Endothelial cell of umbilical vein (primary cell): ENCODE data around the gene RIMKLB. TPM values are rescaled to one million over a fixed set of nuclear protein-coding genes. Genes with fewer than 3 reads are reported as not detected.

Source experiments
- BruUV-seq: library from RNA; stranded (reverse); fragments of 400-500 nt; replicated peaks from 2 replicates; lab custom pipeline; 2021; lab: Mats Ljungman, UMichigan
- CTCF ChIA-PET: fragments of 300-600, 350-600 bp; sonication (Branson Sonifier 250); formaldehyde crosslinking; loops from one replicate; lab custom pipeline; 2021; ENCODE audit warnings: antibody characterized with exemption, inconsistent platforms; lab: Charles Lee
- POLR2A ChIA-PET: fragments of 300-600, 350-600 bp; sonication (Branson Sonifier 250); formaldehyde crosslinking; loops from one replicate; lab custom pipeline; 2021; ENCODE audit warnings: antibody characterized with exemption, inconsistent platforms; lab: Charles Lee
- DNase-seq: peaks from one replicate; pipeline ENCODE4 v3.0.0-alpha.2; 2011; ENCODE audit warnings: low read depth, low spot score
- FAIRE-seq: peaks from 2 replicates; lab custom pipeline; 2011; peaks lifted over from hg19 to GRCh38; lab: Jason Lieb, UNC
- H2AFZ ChIP-seq: 2 replicates; pipeline ENCODE4 v1.6.0; 2012; ENCODE audit warnings: low read depth, low read length, control low read depth, inconsistent platforms
- H3K27ac ChIP-seq: 2 replicates; pipeline ENCODE4 v1.5.1; 2011; ENCODE audit warnings: low read depth, mild to moderate bottlenecking, control low read depth, low read length, moderate library complexity; ENCODE audit not compliant: insufficient read depth
- H3K27me3 ChIP-seq, 2 experiments: 2 replicates each; pipeline versions ENCODE4 v1.6.0 to v1.6.1; 2011; ENCODE audit warnings: low read length in 2 of 2, mixed read lengths in 1 of 2; ENCODE audit not compliant: control insufficient read depth in 2 of 2, insufficient read depth in 2 of 2
- H3K36me3 ChIP-seq, 2 experiments: 2 replicates in 1 of 2; 3 replicates in 1 of 2; pipeline ENCODE4 v1.5.1; 2011; ENCODE audit warnings: low read length in 2 of 2, mild to moderate bottlenecking in 1 of 2, moderate library complexity in 1 of 2; ENCODE audit not compliant: control insufficient read depth in 2 of 2, insufficient read depth in 2 of 2; ENCODE audit errors: extremely low read depth in 1 of 2
- H3K4me1 ChIP-seq: 3 replicates; pipeline ENCODE4 v1.5.1; 2011; ENCODE audit warnings: mild to moderate bottlenecking, low read length; ENCODE audit not compliant: control insufficient read depth, insufficient read depth; ENCODE audit errors: extremely low read depth
- H3K4me2 ChIP-seq: 2 replicates; pipeline ENCODE4 v1.6.1; 2011; ENCODE audit warnings: low read length, control low read depth, mixed read lengths; ENCODE audit not compliant: insufficient read depth
- H3K4me3 ChIP-seq, 3 experiments: fragments of 200-600 bp in 1 of 3; sonication (generic), shearing (Covaris generic) in 1 of 3; replicated peaks in 1 of 3; 2 replicates each; pipeline ENCODE4 v1.5.1; 2011 to 2016; ENCODE audit warnings: control low read depth in 3 of 3, low read length in 3 of 3, mild to moderate bottlenecking in 2 of 3, inconsistent platforms in 1 of 3, low read depth in 1 of 3, moderate library complexity in 1 of 3; ENCODE audit not compliant: insufficient read depth in 1 of 3
- H3K79me2 ChIP-seq: 2 replicates; pipeline ENCODE4 v1.6.0; 2012; ENCODE audit warnings: low read length, inconsistent platforms; ENCODE audit not compliant: control insufficient read depth, insufficient read depth
- H3K9ac ChIP-seq: replicated peaks from 2 replicates; pipeline ENCODE3; 2011; ENCODE audit warnings: low read length, control low read depth; ENCODE audit not compliant: insufficient read depth; ENCODE audit errors: extremely low read depth
- H3K9me1 ChIP-seq: replicated peaks from 3 replicates; pipeline ENCODE4 v1.6.0; 2011; ENCODE audit warnings: mild to moderate bottlenecking, low read length; ENCODE audit not compliant: control insufficient read depth, insufficient read depth; ENCODE audit errors: extremely low read depth
- H3K9me3 ChIP-seq: replicated peaks from 2 replicates; pipeline ENCODE4 v1.5.1; 2012; ENCODE audit warnings: low read length, inconsistent platforms; ENCODE audit not compliant: control insufficient read depth, insufficient read depth
- H4K20me1 ChIP-seq: replicated peaks from 2 replicates; pipeline ENCODE3; 2011; ENCODE audit warnings: mild to moderate bottlenecking, low read length; ENCODE audit not compliant: control insufficient read depth, insufficient read depth; ENCODE audit errors: extremely low read depth
- CTCF ChIP-seq, 2 donors: IDR thresholded peaks; 1 replicate in 1 of 2; 2 replicates in 1 of 2; pipeline ENCODE4 v1.5.1; 2011; ENCODE audit warnings: low read length in 2 of 2, mild to moderate bottlenecking in 2 of 2, moderate library complexity in 2 of 2, control low read depth in 1 of 2, inconsistent platforms in 1 of 2, low read depth in 1 of 2; ENCODE audit not compliant: insufficient read depth in 1 of 2; ENCODE audit errors: extremely low read depth in 1 of 2
- EZH2 ChIP-seq: IDR thresholded peaks from 2 replicates; pipeline ENCODE4 v1.6.1; 2012; ENCODE audit warnings: borderline replicate concordance, low read depth, mild to moderate bottlenecking, moderate library complexity, low read length, inconsistent platforms; ENCODE audit not compliant: severe bottlenecking
- FOS ChIP-seq: IDR thresholded peaks from 2 replicates; pipeline ENCODE4 v1.6.1; 2011; ENCODE audit warnings: mild to moderate bottlenecking, low read length, moderate library complexity, borderline replicate concordance; ENCODE audit not compliant: insufficient read depth
- GATA2 ChIP-seq: IDR thresholded peaks from 2 replicates; pipeline ENCODE4 v1.7.0; 2011; ENCODE audit warnings: low read depth, mild to moderate bottlenecking, moderate library complexity, mixed read lengths, low read length; ENCODE audit not compliant: insufficient read length, insufficient read depth
- JUN ChIP-seq: IDR thresholded peaks from 2 replicates; pipeline ENCODE4 v1.6.1; 2011; ENCODE audit warnings: borderline replicate concordance, low read depth; ENCODE audit not compliant: insufficient read length, insufficient read depth
- MYC ChIP-seq: IDR thresholded peaks from one replicate; pipeline ENCODE4 v1.6.1; 2011; ENCODE audit warnings: mild to moderate bottlenecking, low read depth, low read length
- POLR2A ChIP-seq: IDR thresholded peaks from 2 replicates; pipeline ENCODE4 v1.6.1; 2012; ENCODE audit warnings: low read depth, mild to moderate bottlenecking, control low read depth, low read length
- POLR2AphosphoS5 ChIP-seq: IDR thresholded peaks from 2 replicates; pipeline ENCODE4 v1.6.1; 2012; ENCODE audit warnings: low read depth, mild to moderate bottlenecking, control low read depth, low read length, moderate library complexity; ENCODE audit not compliant: insufficient read depth
- dilution Hi-C: fragments of 300-500 bp; cut with MboI; formaldehyde crosslinking; loops from one replicate; pipeline ENCODE4 v1.15.0; 2019; ENCODE audit warnings: low sequenced_read_pairs; ENCODE audit not compliant: extremely low pct_ligation_motif_present
- intact Hi-C: fragments of 100-400 bp; cut with micrococcal nuclease; formaldehyde crosslinking; loops from one replicate; pipeline ENCODE4 v1.10.0; 2022
- polyA plus RNA-seq, 4 experiments: library from polyadenylated mRNA; depleted of rRNA in 3 of 4; stranded (reverse) in 3 of 4; unstranded in 1 of 4; fragments of >200 nt; gene quantifications; 2 replicates each; pipeline versions ENCODE4 v1.2.1 to v1.2.3, GENCODE V29; 2011 to 2012; ENCODE audit warnings: missing spikeins in 1 of 4
- total RNA-seq: library from RNA; stranded (reverse); gene quantifications from 2 replicates; pipeline ENCODE4 v1.2.3, GENCODE V29; 2021
- TF ChIP-seq, protein P1 (sequence below): IDR thresholded peaks from 2 replicates; pipeline ENCODE4 v1.6.1; 2011; ENCODE audit not compliant: insufficient read depth, insufficient read length

The RIMKLB gene
- total and polyA plus RNA-seq, 2 donors (not counting 3 experiments of a cell fraction or from before 2014, with no cell fraction given): 35.5 to 64.3 TPM

DNA sequence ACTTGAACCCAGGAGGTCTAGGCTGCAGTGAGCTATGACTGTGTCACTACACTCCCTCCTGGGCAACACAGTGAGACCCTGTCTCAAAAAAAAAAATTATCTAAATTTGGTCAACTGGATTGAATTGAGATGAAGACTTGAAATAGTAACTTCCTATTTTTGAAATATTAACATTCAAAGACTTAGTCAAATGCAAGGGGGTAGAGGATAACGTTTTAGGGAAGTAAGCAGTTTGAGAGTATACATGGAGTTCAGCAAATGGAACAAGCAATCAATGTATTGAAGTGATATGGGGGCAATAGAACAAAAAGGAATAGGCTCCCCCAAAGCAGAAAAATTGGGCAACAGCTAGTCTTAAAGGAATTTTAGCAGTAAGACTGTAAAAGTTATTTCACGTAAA, 30.5 kb upstream of the RIMKLB start:
- ChIA-PET CTCF (interaction anchor here (0.9 to 3.0 kb wide), 3 partner anchors 10 to 223 kb away, joined by 4 to 6 read pairs (median 4); no protein-coding TSS in a partner anchor), POLR2A (no interaction called here)
- dilution Hi-C loops (no loop called here), intact Hi-C loops (no loop called here)
- H3K4me1 ChIP-seq: no peaks in the 10 kb centered on the region
- no peak for DNase-seq
- H3K27me3 ChIP-seq: peaks cover 2 to 9% of the 10 kb centered on the region in 2 experiments
- no peak for TF ChIP-seq POLR2AphosphoS5
- no peak for TF ChIP-seq GATA2
- TF ChIP-seq CTCF (IDR thresholded peaks at IDR 0.05; ENCODE audit: extremely low read depth in 1 of 2, insufficient read depth in 1 of 2, low read depth in 1 of 2, low read length in 2 of 2): no peak
- no peak for TF ChIP-seq POLR2A
- TF ChIP-seq EZH2: no peak
- H2AFZ ChIP-seq: no peak overlapping the region
- H3K36me3 ChIP-seq: no peaks in the 10 kb centered on the region
- no peak overlapping the region for H3K9ac ChIP-seq
- H3K27ac ChIP-seq: no peak overlapping the region
- H4K20me1 ChIP-seq: no peaks in the 10 kb centered on the region
- H3K9me3 ChIP-seq: no peaks in the 10 kb centered on the region
- no peak for FAIRE-seq
- no TSS peak for BruUV-seq
- H3K4me2 ChIP-seq: no peak overlapping the region
- H3K9me1 ChIP-seq: no peaks in the 10 kb centered on the region
- no peak overlapping the region for H3K4me3 ChIP-seq
- no peaks in the 10 kb centered on the region for H3K79me2 ChIP-seq

DNA sequence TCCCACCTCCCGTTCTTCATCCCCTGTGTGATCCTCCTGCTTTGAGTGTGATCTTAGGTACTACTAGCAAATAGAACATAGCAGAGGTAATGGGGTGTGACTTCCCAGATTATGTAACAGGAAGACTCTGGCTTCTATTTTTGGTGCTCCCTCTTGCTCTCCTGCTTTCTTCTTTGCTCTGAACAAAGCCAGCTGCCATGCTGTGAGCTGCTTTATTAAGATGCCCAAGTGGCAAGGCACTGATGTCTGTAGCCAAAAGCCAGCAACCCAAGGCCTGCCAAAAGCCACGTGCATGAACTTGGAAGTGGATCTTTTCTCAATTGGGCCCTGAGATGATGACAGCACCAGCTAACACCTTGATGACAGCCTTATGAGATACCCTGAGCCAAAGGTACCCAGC, 29.4 kb upstream of the RIMKLB start:
- Histone ChIP-seq H2AFZ (no peak overlapping the region), H3K4me2 (no peak overlapping the region), H3K27ac (no peak overlapping the region), H3K79me2 (no peaks in the 10 kb centered on the region), H4K20me1 (no peaks in the 10 kb centered on the region), H3K36me3 (no peaks in the 10 kb centered on the region), H3K4me1 (no peaks in the 10 kb centered on the region), H3K9ac (no peak overlapping the region), H3K4me3 (no peak overlapping the region), H3K9me1 (no peaks in the 10 kb centered on the region), H3K27me3 (peaks cover 2 to 4% of the 10 kb centered on the region in 2 experiments), H3K9me3 (no peaks in the 10 kb centered on the region)
- POLR2A ChIA-PET: no interaction called here
- DNase-seq (no peak), FAIRE-seq (no peak)
- TF ChIP-seq POLR2A (no peak), EZH2 (no peak), CTCF (IDR thresholded peaks at IDR 0.05; ENCODE audit: extremely low read depth in 1 of 2, insufficient read depth in 1 of 2, low read depth in 1 of 2, low read length in 2 of 2) (no peak), MYC (no peak), GATA2 (no peak), JUN (no peak), FOS (no peak), POLR2AphosphoS5 (no peak)
- TF ChIP-seq, protein P1, sequence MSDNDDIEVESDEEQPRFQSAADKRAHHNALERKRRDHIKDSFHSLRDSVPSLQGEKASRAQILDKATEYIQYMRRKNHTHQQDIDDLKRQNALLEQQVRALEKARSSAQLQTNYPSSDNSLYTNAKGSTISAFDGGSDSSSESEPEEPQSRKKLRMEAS: no peak
- dilution Hi-C loops: no loop called here
- no TSS peak for BruUV-seq
- intact Hi-C loops: no loop called here
- CTCF ChIA-PET: interaction anchor here (1.1 to 3.0 kb wide), 5 partner anchors 11 to 222 kb away, joined by 3 to 8 read pairs (median 3); no protein-coding TSS in a partner anchor
